ENCODE measurements around the gene SNX20. TPM values are rescaled to one million over a fixed set of nuclear protein-coding genes. Genes with fewer than 3 reads are reported as not detected.

Gene SNX20
- total RNA-seq, 1 donor from 2014 or later, result 2.2 TPM

GRCh38 chr16:50675686-50676610 is 5.2 kb downstream of the SNX20 start:
- Histone ChIP-seq H3K36me3 (no peaks in the 10 kb centered on the region), H3K4me3 (no peak overlapping the region), H3K27me3 (no peaks in the 10 kb centered on the region), H3K27ac (no peak overlapping the region), H3K9me3 (peaks cover 10% of the 10 kb centered on the region), H3K4me1 (no peaks in the 10 kb centered on the region)
- intact Hi-C loops (cut with DNase I), result no loop called here
- TF ChIP-seq POLR2AphosphoS5 (IDR thresholded peaks at IDR 0.05; ENCODE audit: insufficient read depth in 1 of 2, low read depth in 1 of 2) (no peak), POLR2A (IDR thresholded peaks at IDR 0.05) (no peak)
- TF ChIP-seq, protein P1, sequence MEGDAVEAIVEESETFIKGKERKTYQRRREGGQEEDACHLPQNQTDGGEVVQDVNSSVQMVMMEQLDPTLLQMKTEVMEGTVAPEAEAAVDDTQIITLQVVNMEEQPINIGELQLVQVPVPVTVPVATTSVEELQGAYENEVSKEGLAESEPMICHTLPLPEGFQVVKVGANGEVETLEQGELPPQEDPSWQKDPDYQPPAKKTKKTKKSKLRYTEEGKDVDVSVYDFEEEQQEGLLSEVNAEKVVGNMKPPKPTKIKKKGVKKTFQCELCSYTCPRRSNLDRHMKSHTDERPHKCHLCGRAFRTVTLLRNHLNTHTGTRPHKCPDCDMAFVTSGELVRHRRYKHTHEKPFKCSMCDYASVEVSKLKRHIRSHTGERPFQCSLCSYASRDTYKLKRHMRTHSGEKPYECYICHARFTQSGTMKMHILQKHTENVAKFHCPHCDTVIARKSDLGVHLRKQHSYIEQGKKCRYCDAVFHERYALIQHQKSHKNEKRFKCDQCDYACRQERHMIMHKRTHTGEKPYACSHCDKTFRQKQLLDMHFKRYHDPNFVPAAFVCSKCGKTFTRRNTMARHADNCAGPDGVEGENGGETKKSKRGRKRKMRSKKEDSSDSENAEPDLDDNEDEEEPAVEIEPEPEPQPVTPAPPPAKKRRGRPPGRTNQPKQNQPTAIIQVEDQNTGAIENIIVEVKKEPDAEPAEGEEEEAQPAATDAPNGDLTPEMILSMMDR (IDR thresholded peaks at IDR 0.05), result no peak
- DNase-seq (ENCODE audit: extremely low spot score in 2 of 2), result no peak

DNA sequence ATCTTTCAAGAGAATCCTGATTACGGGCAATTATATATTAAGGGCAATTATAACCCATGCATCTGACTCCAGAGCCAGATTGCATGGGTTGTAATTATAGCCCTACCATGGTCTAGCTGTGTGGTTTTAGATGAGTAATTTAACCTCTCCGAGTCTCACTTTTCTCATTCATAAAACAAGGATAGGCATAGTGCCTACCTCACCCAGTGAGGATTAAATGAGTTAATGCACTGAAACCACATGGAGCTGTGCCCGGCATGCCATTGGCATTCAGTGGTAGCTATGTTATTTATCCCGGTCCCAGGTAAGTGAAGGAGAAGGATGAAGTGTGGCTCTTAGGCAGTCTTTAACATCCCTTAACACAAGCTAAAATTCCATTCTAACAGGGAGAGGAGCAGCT is 6.3 kb downstream of the SNX20 start:
- H3K4me1 ChIP-seq, result no peaks in the 10 kb centered on the region
- TF ChIP-seq POLR2A (IDR thresholded peaks at IDR 0.05), result no peak
- peak in 1 of 2 donors; percentile 9 for TF ChIP-seq POLR2AphosphoS5 (IDR thresholded peaks at IDR 0.05; ENCODE audit: insufficient read depth in 1 of 2, low read depth in 1 of 2)
- no peaks in the 10 kb centered on the region for H3K27me3 ChIP-seq
- H3K4me3 ChIP-seq, result no peak overlapping the region
- H3K9me3 ChIP-seq, result peaks cover 10% of the 10 kb centered on the region
- intact Hi-C loops (cut with DNase I), result no loop called here
- no peak overlapping the region for H3K27ac ChIP-seq
- no peak for DNase-seq (ENCODE audit: extremely low spot score in 2 of 2)
- H3K36me3 ChIP-seq, result no peaks in the 10 kb centered on the region

DNA sequence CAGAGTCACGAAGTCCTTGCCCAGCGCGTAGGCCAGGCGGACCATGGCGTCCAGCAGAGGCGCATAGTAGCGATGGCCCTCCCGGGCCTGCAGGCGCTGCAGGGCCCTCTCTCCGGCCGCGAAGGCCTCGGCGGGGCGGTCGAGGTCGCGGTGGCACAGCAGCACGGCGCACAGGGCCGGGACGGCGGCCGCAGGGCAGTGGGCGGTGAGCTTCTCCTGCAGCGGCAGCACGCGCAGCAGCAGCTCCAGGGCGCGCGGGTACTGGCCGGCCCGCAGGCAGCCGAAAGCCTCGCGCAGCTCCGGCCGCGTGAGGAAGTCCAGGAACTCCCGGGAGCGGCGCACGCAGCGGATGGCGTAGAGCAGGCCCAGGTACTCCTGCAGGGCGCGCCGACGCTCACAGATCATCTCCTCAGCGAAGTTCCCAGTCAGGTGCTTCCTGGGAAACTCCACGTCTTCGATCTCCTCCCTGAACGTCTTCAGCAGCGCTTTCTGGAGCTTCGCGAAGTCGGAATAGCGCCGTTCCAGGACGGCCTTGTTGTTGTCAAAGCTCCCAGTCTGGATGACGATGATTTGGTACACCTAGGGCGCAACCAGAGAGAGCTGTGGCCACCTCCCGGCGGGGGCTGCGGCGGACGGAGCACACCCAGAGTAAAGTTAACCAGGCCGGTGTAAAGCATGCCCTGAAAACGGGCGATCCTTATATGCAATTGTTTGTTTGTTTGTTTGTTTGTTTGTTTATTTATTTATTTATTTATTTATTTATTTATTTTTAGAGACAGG is 7.4 kb downstream of the SNX20 start:
- Histone ChIP-seq H3K4me3 (no peak overlapping the region), H3K27me3 (no peaks in the 10 kb centered on the region), H3K27ac (no peak overlapping the region), H3K36me3 (no peaks in the 10 kb centered on the region), H3K9me3 (peaks cover 10% of the 10 kb centered on the region), H3K4me1 (peaks cover 1% of the 10 kb centered on the region)
- TF ChIP-seq, protein P1 (IDR thresholded peaks at IDR 0.05), result no peak
- no peak for TF ChIP-seq POLR2AphosphoS5 (IDR thresholded peaks at IDR 0.05; ENCODE audit: insufficient read depth in 1 of 2, low read depth in 1 of 2)
- no peak for TF ChIP-seq POLR2A (IDR thresholded peaks at IDR 0.05)
- intact Hi-C loops (cut with DNase I), result no loop called here
- DNase-seq (ENCODE audit: extremely low spot score in 2 of 2), result no peak

DNA sequence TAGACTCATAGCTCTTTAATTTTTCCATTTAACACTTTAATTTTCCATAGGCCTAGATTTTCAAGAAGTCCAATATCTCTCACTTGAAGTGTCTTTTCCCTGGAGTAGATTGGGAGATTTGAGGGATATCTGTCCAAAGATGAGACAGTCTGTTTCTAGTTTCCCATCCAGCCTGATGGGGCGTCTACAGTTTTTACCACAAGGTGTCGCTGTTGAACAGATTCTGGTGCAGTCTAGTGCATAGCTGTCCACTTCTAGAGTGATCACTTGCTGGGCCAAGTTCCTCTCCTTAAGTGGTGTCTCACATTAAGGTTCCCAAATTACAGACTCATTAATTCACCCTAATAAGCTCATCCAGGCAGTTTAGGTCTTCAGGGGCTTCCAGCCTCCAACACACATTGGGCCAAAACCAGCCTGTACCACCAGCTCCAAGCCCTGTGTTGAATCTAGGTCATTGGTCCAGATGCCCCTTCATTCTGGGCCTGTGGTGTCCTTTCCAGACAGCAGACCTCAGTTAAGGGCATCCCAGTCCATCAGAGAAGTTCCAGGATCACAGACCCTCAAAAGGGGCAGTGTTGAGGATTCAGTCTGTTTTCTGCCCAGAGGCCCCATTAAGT is 9.4 kb downstream of the SNX20 start:
- intact Hi-C loops (cut with DNase I), result no loop called here
- Histone ChIP-seq H3K4me3 (no peak overlapping the region), H3K4me1 (peaks cover 12% of the 10 kb centered on the region), H3K27ac (no peak overlapping the region), H3K36me3 (no peaks in the 10 kb centered on the region), H3K27me3 (no peaks in the 10 kb centered on the region), H3K9me3 (peaks cover 10% of the 10 kb centered on the region)
- no peak for TF ChIP-seq POLR2AphosphoS5 (IDR thresholded peaks at IDR 0.05; ENCODE audit: insufficient read depth in 1 of 2, low read depth in 1 of 2)
- TF ChIP-seq, protein P1 (IDR thresholded peaks at IDR 0.05), result peak in 1 of 3 experiments; percentile 8
- DNase-seq (ENCODE audit: extremely low spot score in 2 of 2), result no peak

- H3K9me3 ChIP-seq, result peaks cover 10% of the 10 kb centered on the region
- intact Hi-C loops (cut with DNase I), result no loop called here
- TF ChIP-seq POLR2A (IDR thresholded peaks at IDR 0.05) (no peak), POLR2AphosphoS5 (IDR thresholded peaks at IDR 0.05; ENCODE audit: insufficient read depth in 1 of 2, low read depth in 1 of 2) (no peak)
- TF ChIP-seq, protein P1 (IDR thresholded peaks at IDR 0.05), result no peak
- no peaks in the 10 kb centered on the region for H3K36me3 ChIP-seq
- DNase-seq (ENCODE audit: extremely low spot score in 2 of 2), result no peak
- no peak overlapping the region for H3K27ac ChIP-seq
- peaks cover 12% of the 10 kb centered on the region for H3K4me1 ChIP-seq
- H3K4me3 ChIP-seq, result no peak overlapping the region
- H3K27me3 ChIP-seq, result no peaks in the 10 kb centered on the region
These were observed 10.6 kb downstream of the SNX20 start for GRCh38 chr16:50670476-50670875.
